SJCRH30 (cell line): ENCODE measurements around the gene KIF16B. TPM values are rescaled to one million over a fixed set of nuclear protein-coding genes. Genes with fewer than 3 reads are reported as not detected.

Experiments used
- DNase-seq, 2 experiments: peaks; one replicate each; pipeline ENCODE4 v3.0.0-alpha.2; 2015 to 2020
- H3K27ac ChIP-seq: fragments of 250-450 bp; sonication (Bioruptor Pico); 2 replicates; pipeline ENCODE4 v1.5.1; 2020; ENCODE audit warnings: mild to moderate bottlenecking, moderate library complexity
- H3K27me3 ChIP-seq: fragments of 250-450 bp; sonication (Bioruptor Pico); 2 replicates; pipeline ENCODE4 v1.5.1; 2020; ENCODE audit warnings: mild to moderate bottlenecking, moderate library complexity
- H3K36me3 ChIP-seq: fragments of 250-450 bp; sonication (Bioruptor Pico); 2 replicates; pipeline ENCODE4 v1.5.1; 2020; ENCODE audit warnings: mild to moderate bottlenecking, moderate library complexity
- H3K4me1 ChIP-seq: fragments of 250-450 bp; sonication (Bioruptor Pico); 2 replicates; pipeline ENCODE4 v1.5.1; 2020; ENCODE audit warnings: mild to moderate bottlenecking, moderate library complexity
- H3K4me3 ChIP-seq: fragments of 250-450 bp; sonication (Bioruptor Pico); 2 replicates; pipeline ENCODE4 v1.5.1; 2020; ENCODE audit warnings: mild to moderate bottlenecking, moderate library complexity
- H3K9me3 ChIP-seq: fragments of 250-450 bp; sonication (Bioruptor Pico); replicated peaks from 2 replicates; pipeline ENCODE4 v1.5.1; 2020; ENCODE audit warnings: mild to moderate bottlenecking, moderate library complexity
- total RNA-seq: library from RNA; depleted of rRNA; stranded (reverse); fragments of >200 nt; shearing (Covaris generic); gene quantifications from 2 replicates; pipeline ENCODE4 v1.2.3, GENCODE V29; 2014

KIF16B gene
- total RNA-seq, 1 experiment from 2014 or later, result 2.0 TPM

GRCh38 chr20:16393836-16394235, 179.4 kb downstream of the KIF16B start:
- Histone ChIP-seq H3K27ac (no peak overlapping the region), H3K4me3 (no peak overlapping the region), H3K27me3 (no peaks in the 10 kb centered on the region), H3K4me1 (no peaks in the 10 kb centered on the region), H3K36me3 (no peaks in the 10 kb centered on the region), H3K9me3 (no peaks in the 10 kb centered on the region)
- DNase-seq, result no peak

GRCh38 chr20:16393297-16393696, 180.0 kb downstream of the KIF16B start:
- Histone ChIP-seq H3K27ac (no peak overlapping the region), H3K9me3 (no peaks in the 10 kb centered on the region), H3K4me1 (no peaks in the 10 kb centered on the region), H3K27me3 (no peaks in the 10 kb centered on the region), H3K36me3 (no peaks in the 10 kb centered on the region), H3K4me3 (no peak overlapping the region)
- DNase-seq, result no peak

GRCh38 chr20:16392346-16392745, 180.9 kb downstream of the KIF16B start:
- Histone ChIP-seq H3K9me3 (no peaks in the 10 kb centered on the region), H3K4me1 (no peaks in the 10 kb centered on the region), H3K27me3 (no peaks in the 10 kb centered on the region), H3K27ac (no peak overlapping the region), H3K4me3 (no peak overlapping the region), H3K36me3 (no peaks in the 10 kb centered on the region)
- DNase-seq, result no peak

- no peaks in the 10 kb centered on the region for H3K9me3 ChIP-seq
- H3K27ac ChIP-seq, result no peak overlapping the region
- no peaks in the 10 kb centered on the region for H3K4me1 ChIP-seq
- no peak for DNase-seq
- H3K4me3 ChIP-seq, result no peak overlapping the region
- H3K27me3 ChIP-seq, result no peaks in the 10 kb centered on the region
- no peaks in the 10 kb centered on the region for H3K36me3 ChIP-seq
Observed at GRCh38 chr20:16390991-16391390, 182.3 kb downstream of the KIF16B start.

GRCh38 chr20:16388731-16389130, 184.5 kb downstream of the KIF16B start:
- no peaks in the 10 kb centered on the region for H3K9me3 ChIP-seq
- no peak overlapping the region for H3K27ac ChIP-seq
- no peaks in the 10 kb centered on the region for H3K36me3 ChIP-seq
- no peaks in the 10 kb centered on the region for H3K4me1 ChIP-seq
- H3K4me3 ChIP-seq, result no peak overlapping the region
- no peak for DNase-seq
- H3K27me3 ChIP-seq, result no peaks in the 10 kb centered on the region

- H3K9me3 ChIP-seq, result no peaks in the 10 kb centered on the region
- no peak for DNase-seq
- no peak overlapping the region for H3K4me3 ChIP-seq
- H3K4me1 ChIP-seq, result no peaks in the 10 kb centered on the region
- no peak overlapping the region for H3K27ac ChIP-seq
- no peaks in the 10 kb centered on the region for H3K36me3 ChIP-seq
- no peaks in the 10 kb centered on the region for H3K27me3 ChIP-seq
Observed at GRCh38 chr20:16387666-16388065, 185.6 kb downstream of the KIF16B start.

- no peak for DNase-seq
- no peaks in the 10 kb centered on the region for H3K9me3 ChIP-seq
- no peak overlapping the region for H3K27ac ChIP-seq
- no peak overlapping the region for H3K4me3 ChIP-seq
- H3K4me1 ChIP-seq, result no peaks in the 10 kb centered on the region
- no peaks in the 10 kb centered on the region for H3K36me3 ChIP-seq
- no peaks in the 10 kb centered on the region for H3K27me3 ChIP-seq
Observed at GRCh38 chr20:16385891-16386290, 187.4 kb downstream of the KIF16B start.

- Histone ChIP-seq H3K4me1 (no peaks in the 10 kb centered on the region), H3K4me3 (no peak overlapping the region), H3K36me3 (no peaks in the 10 kb centered on the region), H3K27me3 (no peaks in the 10 kb centered on the region), H3K9me3 (no peaks in the 10 kb centered on the region), H3K27ac (no peak overlapping the region)
- no peak for DNase-seq
Observed at GRCh38 chr20:16385462-16385861, 187.8 kb downstream of the KIF16B start.

GRCh38 chr20:16381444-16381843, 191.8 kb downstream of the KIF16B start:
- no peaks in the 10 kb centered on the region for H3K4me1 ChIP-seq
- no peak overlapping the region for H3K27ac ChIP-seq
- DNase-seq, result no peak
- no peak overlapping the region for H3K4me3 ChIP-seq
- H3K27me3 ChIP-seq, result no peaks in the 10 kb centered on the region
- H3K9me3 ChIP-seq, result no peaks in the 10 kb centered on the region
- H3K36me3 ChIP-seq, result no peaks in the 10 kb centered on the region

GRCh38 chr20:16378712-16379370, 194.4 kb downstream of the KIF16B start:
- no peaks in the 10 kb centered on the region for H3K9me3 ChIP-seq
- H3K36me3 ChIP-seq, result no peaks in the 10 kb centered on the region
- no peak overlapping the region for H3K4me3 ChIP-seq
- H3K4me1 ChIP-seq, result no peaks in the 10 kb centered on the region
- H3K27me3 ChIP-seq, result no peaks in the 10 kb centered on the region
- H3K27ac ChIP-seq, result no peak overlapping the region
- DNase-seq, result no peak

- H3K27ac ChIP-seq, result no peak overlapping the region
- no peak overlapping the region for H3K4me3 ChIP-seq
- DNase-seq, result no peak
- H3K36me3 ChIP-seq, result no peaks in the 10 kb centered on the region
- H3K4me1 ChIP-seq, result no peaks in the 10 kb centered on the region
- no peaks in the 10 kb centered on the region for H3K9me3 ChIP-seq
- no peaks in the 10 kb centered on the region for H3K27me3 ChIP-seq
Observed at GRCh38 chr20:16378122-16378521, 195.1 kb downstream of the KIF16B start.

- H3K27ac ChIP-seq, result no peak overlapping the region
- no peaks in the 10 kb centered on the region for H3K4me1 ChIP-seq
- no peak for DNase-seq
- no peak overlapping the region for H3K4me3 ChIP-seq
- no peaks in the 10 kb centered on the region for H3K9me3 ChIP-seq
- H3K36me3 ChIP-seq, result no peaks in the 10 kb centered on the region
- no peaks in the 10 kb centered on the region for H3K27me3 ChIP-seq
Observed at GRCh38 chr20:16369441-16369840, 203.8 kb downstream of the KIF16B start.

GRCh38 chr20:16368645-16369292, 204.5 kb downstream of the KIF16B start:
- H3K27ac ChIP-seq, result no peak overlapping the region
- DNase-seq, result no peak
- H3K36me3 ChIP-seq, result no peaks in the 10 kb centered on the region
- no peak overlapping the region for H3K4me3 ChIP-seq
- no peaks in the 10 kb centered on the region; the same call in 1 of the 2 replicates for H3K27me3 ChIP-seq
- no peaks in the 10 kb centered on the region for H3K4me1 ChIP-seq
- H3K9me3 ChIP-seq, result no peaks in the 10 kb centered on the region

GRCh38 chr20:16367948-16368560, 205.2 kb downstream of the KIF16B start:
- Histone ChIP-seq H3K9me3 (no peaks in the 10 kb centered on the region), H3K27me3 (peaks cover 4% of the 10 kb centered on the region; the same call in 1 of the 2 replicates), H3K4me1 (no peaks in the 10 kb centered on the region), H3K4me3 (no peak overlapping the region), H3K27ac (no peak overlapping the region), H3K36me3 (no peaks in the 10 kb centered on the region)
- no peak for DNase-seq

- Histone ChIP-seq H3K36me3 (no peaks in the 10 kb centered on the region), H3K9me3 (no peaks in the 10 kb centered on the region), H3K27ac (no peak overlapping the region), H3K4me1 (no peaks in the 10 kb centered on the region), H3K27me3 (peaks cover 6% of the 10 kb centered on the region; the same call in 1 of the 2 replicates), H3K4me3 (no peak overlapping the region)
- DNase-seq, result no peak
Observed at GRCh38 chr20:16366529-16366928, 206.7 kb downstream of the KIF16B start.
